GM18858 (cell line): ENCODE results near the gene CORIN.
"Not testable (repeated sequence)": the region's sequence is repeated elsewhere in the genome, so short reads cannot be mapped to it uniquely, and the experiment has no call there.

Experiments used
- ATAC-seq: cut with Tn5 transposase; IDR thresholded peaks from one replicate; pipeline ENCODE4 v1.9.1; 2021; ENCODE audit not compliant: unreplicated experiment

The CORIN gene

GRCh38 chr4:47692691-47693090, 145.2 kb downstream of the CORIN start:
- ATAC-seq, result no peak

GRCh38 chr4:47691757-47692383, 146.0 kb downstream of the CORIN start:
- ATAC-seq, result not testable (repeated sequence)

- no peak for ATAC-seq
Measured at GRCh38 chr4:47690611-47691010, 147.3 kb downstream of the CORIN start.

- ATAC-seq, result peak; percentile 65
Measured at GRCh38 chr4:47686294-47686872, 151.5 kb downstream of the CORIN start.

GRCh38 chr4:47675806-47676205, 162.1 kb downstream of the CORIN start:
- ATAC-seq, result no peak

GRCh38 chr4:47674144-47674543, 163.7 kb downstream of the CORIN start:
- no peak for ATAC-seq

- no peak for ATAC-seq
Measured at GRCh38 chr4:47672696-47673095, 165.2 kb downstream of the CORIN start.

- no peak for ATAC-seq
Measured at GRCh38 chr4:47669946-47670345, 167.9 kb downstream of the CORIN start.

- ATAC-seq, result peak; percentile 74
Measured at GRCh38 chr4:47668810-47669408, 169.0 kb downstream of the CORIN start.

GRCh38 chr4:47668256-47668655, 169.6 kb downstream of the CORIN start:
- no peak for ATAC-seq

- no peak for ATAC-seq
Measured at GRCh38 chr4:47667552-47667951, 170.3 kb downstream of the CORIN start.

GRCh38 chr4:47664051-47664826, 173.6 kb downstream of the CORIN start:
- ATAC-seq, result no peak

- no peak for ATAC-seq
Measured at GRCh38 chr4:47662975-47663374, 174.9 kb downstream of the CORIN start.

GRCh38 chr4:47661741-47662140, 176.1 kb downstream of the CORIN start:
- no peak for ATAC-seq

- ATAC-seq, result no peak
Measured at GRCh38 chr4:47659342-47659741, 178.5 kb downstream of the CORIN start.

GRCh38 chr4:47654972-47655693, 182.7 kb downstream of the CORIN start:
- ATAC-seq, result no peak

- no peak for ATAC-seq
Measured at GRCh38 chr4:47652092-47652491, 185.8 kb downstream of the CORIN start.

- no peak for ATAC-seq
Measured at GRCh38 chr4:47651231-47651630, 186.6 kb downstream of the CORIN start.

GRCh38 chr4:47650584-47651130, 187.2 kb downstream of the CORIN start:
- no peak for ATAC-seq

- no peak for ATAC-seq
Measured at GRCh38 chr4:47647544-47647943, 190.3 kb downstream of the CORIN start.

- no peak for ATAC-seq
Measured at GRCh38 chr4:47647029-47647428, 190.8 kb downstream of the CORIN start.
